IPS-18a (cell line): Measurements from ENCODE around the gene SFXN3.

Experiments
- H3K27ac ChIP-seq: one replicate; pipeline ENCODE4 v1.5.1; 2013; ENCODE audit warnings: low read length
- H3K27me3 ChIP-seq: one replicate; pipeline ENCODE4 v1.6.1; 2013; ENCODE audit warnings: mild to moderate bottlenecking, low read length; ENCODE audit not compliant: control insufficient read depth, insufficient read depth
- H3K36me3 ChIP-seq: one replicate; pipeline ENCODE4 v1.6.1; 2013; ENCODE audit warnings: low read depth, low read length; ENCODE audit not compliant: control insufficient read depth
- H3K4me1 ChIP-seq: one replicate; pipeline ENCODE4 v1.6.1; 2013; ENCODE audit warnings: low read depth, low read length; ENCODE audit not compliant: control insufficient read depth
- H3K4me3 ChIP-seq: one replicate; pipeline ENCODE4 v1.5.1; 2013; ENCODE audit warnings: low read length
- H3K9ac ChIP-seq: one replicate; pipeline ENCODE4 v1.6.1; 2013; ENCODE audit warnings: mild to moderate bottlenecking, low read length, moderate library complexity
- H3K9me3 ChIP-seq: one replicate; pipeline ENCODE4 v1.6.1; 2013; ENCODE audit warnings: low read depth, low read length; ENCODE audit not compliant: control insufficient read depth

Gene SFXN3

DNA sequence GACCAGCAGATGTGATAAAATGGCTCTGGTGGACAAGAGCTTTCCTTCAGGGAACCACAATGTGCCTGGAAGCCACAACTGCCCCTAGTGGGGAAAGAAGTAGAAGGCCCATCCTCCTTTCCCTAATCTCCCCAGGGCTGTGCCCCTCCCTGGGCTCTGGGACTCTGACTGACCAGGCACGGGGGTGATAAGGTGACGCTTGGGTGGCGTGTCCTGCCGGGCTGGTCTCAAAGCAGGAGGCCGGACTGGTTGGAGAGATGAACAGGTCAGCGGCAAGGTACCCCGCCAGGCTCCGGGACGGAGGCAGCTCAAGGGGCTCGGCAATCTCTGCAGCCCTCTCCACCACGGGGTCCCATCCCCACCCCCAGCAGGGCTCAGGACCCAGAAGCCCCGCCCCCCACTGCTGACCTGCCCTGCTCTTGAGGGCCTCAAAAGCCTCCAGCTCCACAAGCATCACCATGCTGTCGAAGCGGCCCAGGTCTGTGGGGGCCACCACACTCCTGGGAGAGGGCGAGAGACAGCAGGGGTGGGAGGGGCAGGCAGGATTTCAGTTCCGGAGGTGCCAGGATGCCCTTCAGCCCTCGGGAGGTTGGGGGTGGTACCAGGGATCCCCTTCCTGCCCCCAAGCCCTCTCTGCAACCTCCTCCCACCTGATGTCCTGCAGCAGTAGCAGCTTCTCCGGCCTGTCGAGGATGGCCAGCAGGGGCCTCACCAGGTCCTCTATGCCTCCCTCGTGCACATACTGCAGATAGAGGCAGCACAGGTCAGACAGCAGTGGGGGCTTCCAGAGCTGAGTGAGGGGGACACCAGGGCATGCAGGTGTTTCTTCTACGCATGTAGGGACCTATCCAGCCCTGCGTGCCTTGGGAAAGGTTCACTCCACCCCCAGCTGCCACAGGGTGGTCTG lies 19.3 kb upstream of the SFXN3 start:
- H3K36me3 ChIP-seq, result peaks cover 6% of the 10 kb centered on the region
- no peak overlapping the region for H3K27ac ChIP-seq
- no peak overlapping the region for H3K9ac ChIP-seq
- no peaks in the 10 kb centered on the region for H3K4me1 ChIP-seq
- peaks cover 14% of the 10 kb centered on the region for H3K27me3 ChIP-seq
- no peaks in the 10 kb centered on the region for H3K9me3 ChIP-seq
- no peak overlapping the region for H3K4me3 ChIP-seq

DNA sequence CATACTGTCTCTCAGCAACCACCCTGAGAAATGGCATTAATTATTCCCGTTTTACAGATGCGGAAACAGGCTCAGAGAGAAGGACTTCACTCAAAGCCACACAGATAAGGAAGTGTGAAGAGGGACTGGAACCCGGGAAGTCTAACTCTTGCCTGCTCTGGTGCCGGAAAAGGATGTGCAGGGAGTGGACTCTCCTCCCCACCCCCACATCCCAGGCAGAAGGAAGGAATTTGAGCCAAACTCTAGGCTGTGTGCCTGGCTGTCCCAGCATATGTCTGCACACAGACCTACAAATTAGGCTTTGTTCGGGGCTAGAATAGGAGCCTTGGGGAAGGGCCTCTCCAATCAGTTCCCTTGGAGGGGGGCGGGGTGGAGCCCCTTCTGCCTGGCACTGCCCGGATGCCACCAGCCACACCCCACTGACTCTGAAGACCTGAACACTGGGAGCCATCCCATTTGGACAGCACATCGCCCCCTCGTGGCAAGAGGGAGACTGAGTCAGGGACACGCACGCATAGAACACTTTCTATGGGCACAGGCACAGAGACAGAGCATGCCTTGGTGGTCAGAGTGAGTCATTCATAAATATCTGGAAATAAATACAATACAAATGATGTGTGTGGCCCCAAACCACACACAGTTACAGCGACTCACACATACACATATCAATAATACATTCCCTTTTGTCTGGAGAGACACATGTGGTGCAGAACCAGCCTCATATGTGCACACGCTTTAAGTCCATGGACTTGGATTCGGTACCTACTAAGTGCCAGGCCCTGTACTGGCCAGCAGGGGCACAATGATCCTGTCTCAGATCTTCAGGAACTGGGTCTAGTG lies 18.3 kb upstream of the SFXN3 start:
- Histone ChIP-seq H3K9ac (no peak overlapping the region), H3K4me1 (no peaks in the 10 kb centered on the region), H3K36me3 (no peaks in the 10 kb centered on the region), H3K27ac (no peak overlapping the region), H3K9me3 (no peaks in the 10 kb centered on the region), H3K27me3 (peaks cover 24% of the 10 kb centered on the region), H3K4me3 (no peak overlapping the region)

GRCh38 chr10:101013365-101013825 lies 17.6 kb upstream of the SFXN3 start:
- H3K9ac ChIP-seq, result no peak overlapping the region

DNA sequence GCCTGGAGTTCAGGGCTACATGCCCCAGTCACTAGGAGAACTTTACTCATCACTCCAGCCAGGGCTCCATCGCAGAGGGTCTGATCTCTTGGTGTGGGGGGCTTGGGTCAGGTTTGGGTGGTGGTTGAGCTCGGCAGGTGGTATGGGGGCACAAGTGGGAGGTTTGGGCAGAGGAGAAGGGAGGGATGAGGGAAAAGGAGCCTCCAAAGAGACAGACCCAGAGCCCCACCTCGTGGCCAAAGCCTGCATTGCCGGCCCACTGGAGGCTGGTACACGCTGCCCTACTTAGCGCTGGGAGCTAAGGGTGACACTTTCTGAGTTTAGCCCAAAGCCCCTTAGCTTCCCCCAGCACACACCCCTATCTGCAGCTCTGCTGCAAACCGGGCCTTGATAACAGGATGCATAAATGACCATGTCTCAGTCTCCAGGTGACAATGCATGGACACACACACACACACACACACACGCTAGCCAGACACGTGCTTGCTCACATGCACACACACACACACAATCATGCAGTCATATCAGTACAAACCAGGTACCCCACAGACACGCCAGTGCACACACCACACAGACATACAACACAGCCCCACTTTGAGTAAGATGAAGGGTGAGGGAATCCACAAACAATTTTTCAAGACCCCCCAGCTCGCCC lies 16.7 kb upstream of the SFXN3 start:
- H3K4me3 ChIP-seq, result no peak overlapping the region
- peaks cover 40% of the 10 kb centered on the region for H3K27me3 ChIP-seq
- H3K9ac ChIP-seq, result no peak overlapping the region
- peaks cover 3% of the 10 kb centered on the region for H3K4me1 ChIP-seq
- H3K27ac ChIP-seq, result no peak overlapping the region
- no peaks in the 10 kb centered on the region for H3K36me3 ChIP-seq
- no peaks in the 10 kb centered on the region for H3K9me3 ChIP-seq

More at GRCh38 chr10:101013365-101013825, 17.6 kb upstream of the SFXN3 start:
- Histone ChIP-seq H3K36me3 (no peaks in the 10 kb centered on the region), H3K9me3 (no peaks in the 10 kb centered on the region), H3K27ac (no peak overlapping the region), H3K27me3 (peaks cover 30% of the 10 kb centered on the region), H3K4me1 (peaks cover 2% of the 10 kb centered on the region), H3K4me3 (no peak overlapping the region)

- Histone ChIP-seq H3K27me3 (peaks cover 45% of the 10 kb centered on the region), H3K4me3 (no peak overlapping the region), H3K27ac (no peak overlapping the region), H3K9ac (no peak overlapping the region), H3K36me3 (no peaks in the 10 kb centered on the region), H3K4me1 (peaks cover 3% of the 10 kb centered on the region), H3K9me3 (no peaks in the 10 kb centered on the region)
Observed at GRCh38 chr10:101014966-101015581, 16.0 kb upstream of the SFXN3 start.

GRCh38 chr10:101015582-101015973 lies 15.5 kb upstream of the SFXN3 start:
- H3K27ac ChIP-seq, result no peak overlapping the region
- H3K4me3 ChIP-seq, result no peak overlapping the region
- H3K27me3 ChIP-seq, result peaks cover 50% of the 10 kb centered on the region
- no peak overlapping the region for H3K9ac ChIP-seq
- peaks cover 3% of the 10 kb centered on the region for H3K4me1 ChIP-seq
- H3K36me3 ChIP-seq, result no peaks in the 10 kb centered on the region
- H3K9me3 ChIP-seq, result no peaks in the 10 kb centered on the region

DNA sequence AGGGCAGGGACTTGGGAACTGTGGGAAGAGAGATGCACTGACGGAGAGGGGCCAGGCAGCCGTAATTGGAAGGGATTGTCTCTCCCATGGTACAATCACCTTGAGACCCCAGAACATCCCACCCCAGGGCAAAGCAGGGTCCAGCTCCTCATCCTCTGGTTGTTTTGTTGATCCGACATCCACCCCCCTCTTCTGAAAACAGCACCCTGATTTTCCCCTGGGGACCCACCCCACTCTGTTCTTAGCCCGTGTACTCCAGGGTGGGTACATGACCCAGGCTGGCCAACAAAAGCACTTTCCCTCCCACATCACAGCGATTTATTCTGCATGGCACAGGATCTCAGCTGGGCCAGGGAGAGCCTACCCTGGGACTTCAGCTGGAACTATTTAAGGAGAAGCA lies 14.2 kb upstream of the SFXN3 start:
- Histone ChIP-seq H3K27ac (no peak overlapping the region), H3K4me3 (no peak overlapping the region), H3K9ac (no peak overlapping the region), H3K4me1 (peaks cover 3% of the 10 kb centered on the region), H3K9me3 (no peaks in the 10 kb centered on the region), H3K27me3 (peaks cover 55% of the 10 kb centered on the region), H3K36me3 (no peaks in the 10 kb centered on the region)

- Histone ChIP-seq H3K4me3 (peak overlapping the region; percentile 37), H3K27ac (no peak overlapping the region), H3K9ac (no peak overlapping the region), H3K4me1 (peaks cover 3% of the 10 kb centered on the region), H3K36me3 (no peaks in the 10 kb centered on the region), H3K9me3 (no peaks in the 10 kb centered on the region), H3K27me3 (peaks cover 55% of the 10 kb centered on the region)
Observed at GRCh38 chr10:101018118-101018599, 12.9 kb upstream of the SFXN3 start.

GRCh38 chr10:101018600-101019439 lies 12.2 kb upstream of the SFXN3 start:
- Histone ChIP-seq H3K4me3 (peak overlapping the region; percentile 37), H3K9ac (no peak overlapping the region), H3K36me3 (no peaks in the 10 kb centered on the region), H3K4me1 (peaks cover 3% of the 10 kb centered on the region), H3K27me3 (peaks cover 55% of the 10 kb centered on the region), H3K27ac (no peak overlapping the region), H3K9me3 (no peaks in the 10 kb centered on the region)

DNA sequence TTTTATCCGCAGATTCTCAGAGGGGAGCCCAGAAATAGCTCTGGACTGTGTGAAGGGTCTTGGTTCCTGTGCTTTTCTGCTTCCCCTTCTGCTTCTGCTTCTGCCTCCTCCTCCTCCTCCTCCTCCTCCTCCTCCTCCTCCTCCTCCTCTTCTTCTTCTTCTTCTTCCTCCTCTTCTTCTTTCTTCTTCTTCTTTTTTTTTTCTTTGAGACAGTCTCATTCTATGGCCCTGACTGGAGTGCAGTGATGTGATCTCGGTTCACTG lies 11.7 kb upstream of the SFXN3 start:
- H3K4me3 ChIP-seq, result no peak overlapping the region
- no peak overlapping the region for H3K9ac ChIP-seq
- H3K4me1 ChIP-seq, result peaks cover 3% of the 10 kb centered on the region
- peaks cover 54% of the 10 kb centered on the region for H3K27me3 ChIP-seq
- H3K9me3 ChIP-seq, result no peaks in the 10 kb centered on the region
- H3K36me3 ChIP-seq, result no peaks in the 10 kb centered on the region
- H3K27ac ChIP-seq, result no peak overlapping the region
